Loucy (cell line): ENCODE data around the gene MARF1.

Source experiments
- EZH2phosphoT487 ChIP-seq: fragments of 200-600 bp; IDR thresholded peaks from 2 replicates; pipeline ENCODE4 v1.6.1; 2018; ENCODE audit warnings: antibody characterized with exemption, mild to moderate bottlenecking, moderate library complexity, borderline replicate concordance
- TF ChIP-seq, protein P1 (sequence below): fragments of 200-600 bp; sonication (generic); conservative IDR thresholded peaks from 2 replicates; pipeline ENCODE4 v1.5.1; 2014; ENCODE audit warnings: mild to moderate bottlenecking, antibody characterized with exemption, low read length

DNA sequence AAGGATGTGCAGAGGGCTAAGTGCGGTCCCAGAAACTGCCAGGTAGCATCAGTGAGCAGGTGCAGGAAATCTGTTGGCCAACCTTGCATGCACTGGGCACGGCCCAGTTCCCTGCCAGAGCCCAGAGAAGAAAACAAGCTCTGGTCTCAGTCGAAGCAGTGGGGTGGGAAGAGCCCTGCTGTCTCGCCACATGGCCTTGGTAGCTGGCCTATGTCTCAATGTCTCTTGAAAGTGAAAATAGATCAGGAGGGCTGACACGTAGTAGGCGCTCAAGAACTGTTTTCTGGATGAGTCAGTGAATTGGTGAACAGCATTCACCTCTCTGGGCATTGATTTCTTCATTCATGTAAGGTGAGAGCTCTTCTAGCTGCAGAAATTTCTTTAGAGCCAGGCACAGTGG is 90.4 kb downstream of the MARF1 start:
- TF ChIP-seq, protein P1, sequence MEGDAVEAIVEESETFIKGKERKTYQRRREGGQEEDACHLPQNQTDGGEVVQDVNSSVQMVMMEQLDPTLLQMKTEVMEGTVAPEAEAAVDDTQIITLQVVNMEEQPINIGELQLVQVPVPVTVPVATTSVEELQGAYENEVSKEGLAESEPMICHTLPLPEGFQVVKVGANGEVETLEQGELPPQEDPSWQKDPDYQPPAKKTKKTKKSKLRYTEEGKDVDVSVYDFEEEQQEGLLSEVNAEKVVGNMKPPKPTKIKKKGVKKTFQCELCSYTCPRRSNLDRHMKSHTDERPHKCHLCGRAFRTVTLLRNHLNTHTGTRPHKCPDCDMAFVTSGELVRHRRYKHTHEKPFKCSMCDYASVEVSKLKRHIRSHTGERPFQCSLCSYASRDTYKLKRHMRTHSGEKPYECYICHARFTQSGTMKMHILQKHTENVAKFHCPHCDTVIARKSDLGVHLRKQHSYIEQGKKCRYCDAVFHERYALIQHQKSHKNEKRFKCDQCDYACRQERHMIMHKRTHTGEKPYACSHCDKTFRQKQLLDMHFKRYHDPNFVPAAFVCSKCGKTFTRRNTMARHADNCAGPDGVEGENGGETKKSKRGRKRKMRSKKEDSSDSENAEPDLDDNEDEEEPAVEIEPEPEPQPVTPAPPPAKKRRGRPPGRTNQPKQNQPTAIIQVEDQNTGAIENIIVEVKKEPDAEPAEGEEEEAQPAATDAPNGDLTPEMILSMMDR: no peak
- no peak for TF ChIP-seq EZH2phosphoT487
